GM13976 (cell line): ENCODE data around the gene SCN7A.

Experiments
- DNase-seq: peaks from one replicate; pipeline ENCODE4 v3.0.0; 2012; ENCODE audit warnings: low spot score
- in situ Hi-C: fragments of 300-500 bp; cut with MboI; formaldehyde crosslinking; loops from one replicate; pipeline ENCODE4 v1.12.0; 2022; ENCODE audit warnings: low sequenced_read_pairs, mixed read lengths, inconsistent platforms; ENCODE audit not compliant: unreplicated experiment
- TF ChIP-seq, protein P1 (sequence below): IDR thresholded peaks from 2 replicates; pipeline ENCODE4 v1.5.1; 2012; ENCODE audit warnings: borderline replicate concordance, mild to moderate bottlenecking; ENCODE audit not compliant: insufficient read depth; ENCODE audit errors: extremely low read depth, missing control alignments, control extremely low read depth

Gene SCN7A

DNA sequence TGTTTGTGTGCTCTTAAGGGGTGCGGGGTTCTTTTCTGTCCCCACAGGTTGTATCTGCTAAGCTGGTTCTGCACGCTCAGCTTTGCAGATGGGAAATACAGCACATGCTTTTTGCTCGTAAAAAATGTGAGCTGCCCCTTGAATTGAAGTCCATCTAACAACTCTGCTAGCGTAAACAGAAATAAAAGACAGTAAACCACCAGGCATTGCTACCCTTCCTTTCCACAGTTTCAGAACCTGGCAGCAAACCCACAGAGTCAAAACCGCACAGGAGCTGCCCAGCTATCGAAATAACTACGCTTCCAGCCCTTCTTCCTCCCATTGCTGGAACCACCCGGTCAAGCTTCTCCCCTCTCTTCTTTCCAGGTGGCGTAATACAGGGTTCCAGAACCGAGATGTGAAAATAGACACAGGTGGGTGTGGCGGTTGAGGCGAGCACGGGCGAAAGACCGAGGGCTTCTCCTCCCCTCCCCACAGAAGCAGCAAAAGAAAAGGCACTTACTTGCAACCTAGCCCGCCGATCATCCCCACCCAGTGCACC, 118.8 kb downstream of the SCN7A start:
- TF ChIP-seq, protein P1, sequence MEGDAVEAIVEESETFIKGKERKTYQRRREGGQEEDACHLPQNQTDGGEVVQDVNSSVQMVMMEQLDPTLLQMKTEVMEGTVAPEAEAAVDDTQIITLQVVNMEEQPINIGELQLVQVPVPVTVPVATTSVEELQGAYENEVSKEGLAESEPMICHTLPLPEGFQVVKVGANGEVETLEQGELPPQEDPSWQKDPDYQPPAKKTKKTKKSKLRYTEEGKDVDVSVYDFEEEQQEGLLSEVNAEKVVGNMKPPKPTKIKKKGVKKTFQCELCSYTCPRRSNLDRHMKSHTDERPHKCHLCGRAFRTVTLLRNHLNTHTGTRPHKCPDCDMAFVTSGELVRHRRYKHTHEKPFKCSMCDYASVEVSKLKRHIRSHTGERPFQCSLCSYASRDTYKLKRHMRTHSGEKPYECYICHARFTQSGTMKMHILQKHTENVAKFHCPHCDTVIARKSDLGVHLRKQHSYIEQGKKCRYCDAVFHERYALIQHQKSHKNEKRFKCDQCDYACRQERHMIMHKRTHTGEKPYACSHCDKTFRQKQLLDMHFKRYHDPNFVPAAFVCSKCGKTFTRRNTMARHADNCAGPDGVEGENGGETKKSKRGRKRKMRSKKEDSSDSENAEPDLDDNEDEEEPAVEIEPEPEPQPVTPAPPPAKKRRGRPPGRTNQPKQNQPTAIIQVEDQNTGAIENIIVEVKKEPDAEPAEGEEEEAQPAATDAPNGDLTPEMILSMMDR, result no peak
- in situ Hi-C loops, result no loop called here
- DNase-seq, result no peak

DNA sequence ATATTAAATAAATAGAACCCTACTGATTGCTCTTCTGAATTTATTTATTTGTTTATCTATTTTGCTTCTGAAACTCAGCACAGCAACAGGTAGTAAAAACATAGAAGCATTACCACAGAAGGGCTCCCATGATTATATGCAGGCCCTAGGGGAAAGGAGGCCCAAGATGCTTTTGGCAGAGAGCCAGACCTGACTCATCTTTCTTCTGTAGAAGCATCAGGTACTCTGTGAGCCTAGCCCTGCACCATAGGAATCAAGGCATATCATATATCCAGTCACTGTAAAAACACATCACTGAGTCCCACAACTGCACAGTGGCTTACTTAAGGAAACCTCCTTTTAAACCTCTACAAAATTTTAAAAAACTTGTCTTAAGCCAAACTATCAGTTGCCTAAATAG, 120.1 kb downstream of the SCN7A start:
- in situ Hi-C loops, result no loop called here
- no peak for DNase-seq
- TF ChIP-seq, protein P1, result no peak

GRCh38 chr2:166373539-166373938, 120.5 kb downstream of the SCN7A start:
- TF ChIP-seq, protein P1, result no peak
- no peak for DNase-seq
- in situ Hi-C loops, result no loop called here

DNA sequence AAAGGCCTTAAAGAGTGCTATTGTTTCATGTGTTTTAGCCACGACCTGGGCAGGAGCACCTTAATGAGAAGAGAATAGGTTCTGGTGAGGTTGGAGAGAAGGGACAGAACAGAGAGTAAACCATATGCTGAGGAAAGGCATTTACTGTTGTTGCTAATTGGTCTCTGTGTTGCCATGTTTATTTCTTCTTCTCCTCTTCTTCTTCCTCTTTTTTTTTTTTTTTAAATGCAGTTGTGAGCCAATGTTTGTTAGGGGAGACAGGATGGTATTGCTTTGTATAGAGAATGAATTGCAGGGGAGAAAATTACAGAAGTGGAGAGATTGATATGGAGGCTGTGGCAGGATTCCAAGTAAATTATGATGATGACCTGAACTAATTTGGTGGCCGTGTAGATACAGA, 120.9 kb downstream of the SCN7A start:
- in situ Hi-C loops, result no loop called here
- TF ChIP-seq, protein P1, result no peak
- DNase-seq, result no peak

DNA sequence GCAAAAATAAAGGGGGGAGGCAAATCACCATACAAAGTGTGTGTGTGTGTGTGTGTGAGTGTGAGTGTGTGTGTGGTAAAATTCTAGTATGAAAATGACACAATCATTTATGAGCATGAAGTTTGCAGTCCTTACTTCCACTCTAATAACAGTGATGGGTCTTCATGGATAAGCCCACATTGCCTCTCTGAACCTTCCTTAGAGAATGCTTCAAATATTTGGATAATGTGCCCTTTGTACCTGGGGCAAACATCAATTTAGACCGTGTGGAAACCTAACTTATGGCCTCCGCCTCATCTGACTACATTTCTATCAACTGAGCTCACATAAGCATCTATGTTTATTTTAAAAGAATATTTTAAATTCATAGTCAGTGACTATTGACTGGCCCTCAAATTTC, 122.0 kb downstream of the SCN7A start:
- in situ Hi-C loops, result no loop called here
- no peak for DNase-seq
- TF ChIP-seq, protein P1, result no peak

GRCh38 chr2:166365803-166366420, 128.1 kb downstream of the SCN7A start:
- in situ Hi-C loops, result no loop called here
- no peak for DNase-seq
- TF ChIP-seq, protein P1, result no peak
